ENCODE results near the gene DAPK2.

The DAPK2 gene

GRCh38 chr15:63971904-63972303, 74.4 kb downstream of the DAPK2 start:
- DNase-seq (ENCODE audit: low read depth): no peak
- H3K4me3 ChIP-seq (ENCODE audit: control insufficient read depth, low read depth, low read length): no peak overlapping the region
- TF ChIP-seq, protein P1, sequence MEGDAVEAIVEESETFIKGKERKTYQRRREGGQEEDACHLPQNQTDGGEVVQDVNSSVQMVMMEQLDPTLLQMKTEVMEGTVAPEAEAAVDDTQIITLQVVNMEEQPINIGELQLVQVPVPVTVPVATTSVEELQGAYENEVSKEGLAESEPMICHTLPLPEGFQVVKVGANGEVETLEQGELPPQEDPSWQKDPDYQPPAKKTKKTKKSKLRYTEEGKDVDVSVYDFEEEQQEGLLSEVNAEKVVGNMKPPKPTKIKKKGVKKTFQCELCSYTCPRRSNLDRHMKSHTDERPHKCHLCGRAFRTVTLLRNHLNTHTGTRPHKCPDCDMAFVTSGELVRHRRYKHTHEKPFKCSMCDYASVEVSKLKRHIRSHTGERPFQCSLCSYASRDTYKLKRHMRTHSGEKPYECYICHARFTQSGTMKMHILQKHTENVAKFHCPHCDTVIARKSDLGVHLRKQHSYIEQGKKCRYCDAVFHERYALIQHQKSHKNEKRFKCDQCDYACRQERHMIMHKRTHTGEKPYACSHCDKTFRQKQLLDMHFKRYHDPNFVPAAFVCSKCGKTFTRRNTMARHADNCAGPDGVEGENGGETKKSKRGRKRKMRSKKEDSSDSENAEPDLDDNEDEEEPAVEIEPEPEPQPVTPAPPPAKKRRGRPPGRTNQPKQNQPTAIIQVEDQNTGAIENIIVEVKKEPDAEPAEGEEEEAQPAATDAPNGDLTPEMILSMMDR (conservative IDR thresholded peaks at IDR 0.05; ENCODE audit: control insufficient read depth, insufficient read depth, low read depth, low read length): no peak

DNA sequence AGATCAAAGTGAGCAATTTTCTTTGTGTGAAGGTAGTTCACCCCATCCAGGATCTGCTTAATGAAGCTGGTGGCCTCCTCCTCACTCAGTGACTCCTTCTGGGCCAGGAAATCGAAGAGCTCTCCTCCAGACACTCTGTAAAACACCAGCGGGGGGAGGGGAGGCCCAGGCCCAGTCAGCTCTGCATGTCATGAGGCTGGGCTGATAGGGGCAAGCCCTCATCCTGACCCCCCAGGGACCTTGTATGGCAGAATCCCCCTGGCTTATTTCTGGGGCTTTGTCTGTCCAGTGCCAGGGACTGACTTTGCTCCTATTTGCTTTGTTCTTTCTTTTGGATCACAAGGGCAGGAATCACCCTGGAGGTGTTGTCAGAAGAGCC, 74.9 kb downstream of the DAPK2 start:
- no peak overlapping the region for H3K4me3 ChIP-seq (ENCODE audit: control insufficient read depth, low read depth, low read length)
- TF ChIP-seq, protein P1 (conservative IDR thresholded peaks at IDR 0.05; ENCODE audit: control insufficient read depth, insufficient read depth, low read depth, low read length): no peak
- DNase-seq (ENCODE audit: low read depth): no peak

- no peak for DNase-seq (ENCODE audit: low read depth)
- TF ChIP-seq, protein P1 (conservative IDR thresholded peaks at IDR 0.05; ENCODE audit: control insufficient read depth, insufficient read depth, low read depth, low read length): no peak
- no peak overlapping the region for H3K4me3 ChIP-seq (ENCODE audit: control insufficient read depth, low read depth, low read length)
Measured at GRCh38 chr15:63970621-63971426, 75.5 kb downstream of the DAPK2 start.

DNA sequence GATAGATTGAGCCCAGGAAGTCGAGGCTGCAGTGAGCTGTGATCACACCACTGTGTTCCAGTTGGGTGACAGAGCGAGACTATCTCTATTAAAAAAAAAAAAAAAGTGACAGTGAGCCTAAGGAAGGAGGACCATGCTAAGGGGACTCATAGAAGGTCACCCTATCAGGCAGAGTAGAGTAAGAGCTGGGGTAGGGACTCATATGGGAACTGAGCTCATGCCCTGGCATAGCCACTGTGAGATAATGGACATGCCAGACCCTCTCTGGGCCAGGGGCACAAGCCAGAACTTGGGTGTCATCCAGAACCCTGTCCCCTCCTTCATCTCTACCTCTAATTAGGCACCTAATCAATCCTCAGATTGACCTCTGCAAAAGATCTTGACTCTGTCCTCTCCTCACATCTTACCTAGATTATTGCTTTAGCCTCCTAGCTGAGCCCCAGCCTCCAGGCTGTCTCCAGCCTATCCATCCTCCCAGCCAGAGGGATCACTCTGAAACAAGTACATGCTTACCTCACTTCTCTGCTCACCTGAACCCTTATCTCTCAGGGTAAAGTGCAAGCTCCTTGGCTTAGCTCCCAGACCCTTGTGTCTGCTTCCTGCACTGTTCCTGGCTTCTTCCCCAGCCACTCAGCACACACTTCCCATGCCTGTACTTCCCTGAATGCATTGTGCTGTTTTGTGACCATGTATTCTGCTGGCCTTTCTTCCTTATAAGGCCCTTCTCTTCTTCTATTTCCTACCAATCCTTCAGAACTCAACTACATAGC, 76.4 kb downstream of the DAPK2 start:
- TF ChIP-seq, protein P1 (conservative IDR thresholded peaks at IDR 0.05; ENCODE audit: control insufficient read depth, insufficient read depth, low read depth, low read length): no peak
- no peak for DNase-seq (ENCODE audit: low read depth)
- no peak overlapping the region for H3K4me3 ChIP-seq (ENCODE audit: control insufficient read depth, low read depth, low read length)

DNA sequence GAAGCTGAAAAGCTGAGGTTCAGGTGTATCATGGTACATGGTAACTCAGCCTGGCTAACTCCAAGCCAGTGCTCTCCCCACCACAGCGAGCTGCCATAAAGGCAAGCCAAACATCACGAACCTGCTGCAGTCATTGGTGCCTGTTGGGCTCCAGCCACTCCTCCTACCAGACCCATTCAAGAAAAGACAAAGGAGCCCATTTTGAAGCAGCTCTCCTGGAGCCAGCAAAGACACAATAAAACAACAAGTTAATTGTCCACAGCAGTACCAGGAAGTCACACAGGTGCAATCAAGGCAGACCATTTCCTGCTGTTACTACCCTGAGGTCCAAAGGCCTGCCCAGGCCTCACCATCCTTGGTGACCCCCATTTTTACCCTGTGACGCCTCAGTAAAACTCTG, 77.6 kb downstream of the DAPK2 start:
- TF ChIP-seq, protein P1 (conservative IDR thresholded peaks at IDR 0.05; ENCODE audit: control insufficient read depth, insufficient read depth, low read depth, low read length): no peak
- DNase-seq (ENCODE audit: low read depth): no peak
- no peak overlapping the region for H3K4me3 ChIP-seq (ENCODE audit: control insufficient read depth, low read depth, low read length)

DNA sequence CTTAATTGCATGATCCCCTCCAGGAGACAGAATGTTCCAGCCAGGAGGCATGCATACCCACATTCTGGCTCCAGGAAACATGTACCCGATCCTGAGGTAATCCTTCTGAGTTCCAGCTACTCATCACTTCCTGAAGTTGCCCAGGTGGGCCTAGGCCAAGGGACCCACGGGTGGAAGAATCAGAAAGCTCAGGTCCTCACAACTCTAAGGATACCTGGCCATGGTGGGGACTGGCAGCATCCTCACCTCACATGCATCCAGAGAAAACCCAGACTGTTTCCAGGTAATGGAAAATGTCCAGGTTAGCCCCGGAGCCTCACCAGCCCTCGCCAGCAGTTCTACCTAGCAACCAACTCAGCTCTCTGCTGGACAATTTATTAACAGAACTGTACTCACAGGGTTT, 78.2 kb downstream of the DAPK2 start:
- TF ChIP-seq, protein P1 (conservative IDR thresholded peaks at IDR 0.05; ENCODE audit: control insufficient read depth, insufficient read depth, low read depth, low read length): no peak
- no peak overlapping the region for H3K4me3 ChIP-seq (ENCODE audit: control insufficient read depth, low read depth, low read length)
- no peak for DNase-seq (ENCODE audit: low read depth)
